NT2/D1 (cell line): Measurements from ENCODE around the gene HOMEZ.
"Not testable (repeated sequence)": the region's sequence is repeated elsewhere in the genome, so short reads cannot be mapped to it uniquely, and the experiment has no call there.

ENCODE experiments used
- SUZ12 ChIP-seq: IDR thresholded peaks from 2 replicates; pipeline ENCODE4 v1.6.1; 2011; ENCODE audit not compliant: insufficient read length, insufficient read depth; ENCODE audit errors: extremely low read depth
- YY1 ChIP-seq: IDR thresholded peaks from 2 replicates; pipeline ENCODE4 v1.6.1; 2011; ENCODE audit not compliant: insufficient read length, insufficient read depth
- ZNF274 ChIP-seq: IDR thresholded peaks from 2 replicates; pipeline ENCODE4 v1.6.1; 2011; ENCODE audit warnings: mild to moderate bottlenecking, low read depth, low read length

DNA sequence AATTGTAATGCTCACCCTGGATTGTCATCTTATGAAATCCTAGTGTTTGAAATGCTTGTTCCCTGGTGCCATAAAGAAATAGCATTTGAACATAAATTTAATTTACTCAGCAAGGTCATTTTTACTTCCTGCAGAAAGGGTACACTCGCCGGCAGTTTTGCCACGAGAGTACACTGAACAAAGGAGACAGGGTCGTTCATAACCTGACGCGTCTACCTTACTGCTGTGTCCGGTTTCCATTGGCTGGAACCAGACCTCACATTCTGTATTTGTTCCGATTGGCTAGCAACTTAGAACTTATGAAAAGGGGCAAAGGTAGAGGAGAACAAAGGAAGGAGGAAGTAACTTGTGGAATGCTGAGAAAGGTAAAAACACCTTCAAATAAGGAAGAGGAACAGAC lies 25.1 kb downstream of the HOMEZ start:
- TF ChIP-seq ZNF274, YY1, SUZ12: not testable (repeated sequence)
